ENCODE measurements around the gene TCN2. TPM values are rescaled to one million over a fixed set of nuclear protein-coding genes. Genes with fewer than 3 reads are reported as not detected.

TCN2 gene
- total RNA-seq, 1 experiment from 2014 or later: 2.2 TPM

GRCh38 chr22:30598986-30599385 is 8.0 kb upstream of the TCN2 start (continued):
- TF ChIP-seq CTCF (IDR thresholded peaks at IDR 0.05 in 2 of 3, conservative IDR thresholded peaks at IDR 0.05 in 1 of 3; ENCODE audit: borderline replicate concordance in 1 of 3, insufficient read depth in 1 of 3, low read depth in 2 of 3, low read length in 2 of 3): no peak
- no peak for TF ChIP-seq RAD21 (IDR thresholded peaks at IDR 0.05; ENCODE audit: low read depth)
- no peak for TF ChIP-seq EZH2 (IDR thresholded peaks at IDR 0.05)
- no peak for TF ChIP-seq EZH2phosphoT487 (IDR thresholded peaks at IDR 0.05; ENCODE audit: borderline replicate concordance)
- no peak for TF ChIP-seq MAX (IDR thresholded peaks at IDR 0.05)
- no peak for TF ChIP-seq SP1 (IDR thresholded peaks at IDR 0.05; ENCODE audit: low read depth)
- TF ChIP-seq EGR1 (IDR thresholded peaks at IDR 0.05; ENCODE audit: low read depth): no peak
- no peak for TF ChIP-seq SIN3A (IDR thresholded peaks at IDR 0.05; ENCODE audit: low read depth)

GRCh38 chr22:30600921-30601320 is 6.1 kb upstream of the TCN2 start:
- no peaks in the 10 kb centered on the region for H4K20me1 ChIP-seq (ENCODE audit: insufficient read depth)
- intact Hi-C loops (cut with micrococcal nuclease): loop anchor here (10.0 kb wide), 1 partner anchor 154 kb away; no protein-coding TSS in a partner anchor
- no peaks in the 10 kb centered on the region for H3K79me2 ChIP-seq (ENCODE audit: insufficient read depth, low read length)
- peaks cover 3 to 11% of the 10 kb centered on the region in 2 experiments for H3K4me1 ChIP-seq (ENCODE audit: control insufficient read depth in 1 of 2, insufficient read depth in 2 of 2, low read length in 2 of 2)
- H3K27ac ChIP-seq (ENCODE audit: low read depth, low read length): no peak overlapping the region
- H3K27me3 ChIP-seq (ENCODE audit: insufficient read depth, low read length): no peaks in the 10 kb centered on the region
- H3K9me2 ChIP-seq (ENCODE audit: insufficient read depth): no peaks in the 10 kb centered on the region
- H3K4me2 ChIP-seq (ENCODE audit: low read length): no peak overlapping the region
- no peaks in the 10 kb centered on the region for H3K36me3 ChIP-seq (ENCODE audit: control insufficient read depth in 1 of 2, insufficient read depth in 2 of 2, low read length in 2 of 2)
- CTCF ChIA-PET: interaction anchor here (1.8 kb wide), 1 partner anchor 34 kb away, joined by 6 read pairs; no protein-coding TSS in a partner anchor
- TF ChIP-seq SIN3A (IDR thresholded peaks at IDR 0.05; ENCODE audit: low read depth) (no peak), EZH2phosphoT487 (IDR thresholded peaks at IDR 0.05; ENCODE audit: borderline replicate concordance) (no peak), CBX3 (IDR thresholded peaks at IDR 0.05; ENCODE audit: low read depth) (no peak), RAD21 (IDR thresholded peaks at IDR 0.05; ENCODE audit: low read depth) (no peak)
- no peak overlapping the region for H3K9ac ChIP-seq (ENCODE audit: low read length)
- H3K4me3 ChIP-seq (replicated peaks in 1 of 2; ENCODE audit: low read depth in 1 of 2, low read length in 2 of 2): no peak overlapping the region
- no TSS peak for BruUV-seq (replicated peaks)
- POLR2A ChIA-PET: no interaction called here
- H3K9me3 ChIP-seq (ENCODE audit: control insufficient read depth in 1 of 2, insufficient read depth in 1 of 2, low read depth in 1 of 2, low read length in 2 of 2): no peaks in the 10 kb centered on the region
- no peak overlapping the region for H2AFZ ChIP-seq (ENCODE audit: low read depth, low read length, poor library complexity, severe bottlenecking)
- no peak for ATAC-seq
- RAD21 ChIA-PET (ENCODE audit: low non-redundant PET in 1 of 2, low total read pairs in 2 of 2, uncharacterized antibody in 2 of 2, unreplicated experiment in 2 of 2): no interaction called here
- no peak for DNase-seq (ENCODE audit: low read depth, low spot score)

Measured in HCT116 (cell line).